ENCODE results near the gene DCAKD.

DCAKD gene

GRCh38 chr17:45016823-45017222 lies 34.6 kb downstream of the DCAKD start:
- peak; percentile 39 for DNase-seq (ENCODE audit: low read depth)
- TF ChIP-seq, protein P1, sequence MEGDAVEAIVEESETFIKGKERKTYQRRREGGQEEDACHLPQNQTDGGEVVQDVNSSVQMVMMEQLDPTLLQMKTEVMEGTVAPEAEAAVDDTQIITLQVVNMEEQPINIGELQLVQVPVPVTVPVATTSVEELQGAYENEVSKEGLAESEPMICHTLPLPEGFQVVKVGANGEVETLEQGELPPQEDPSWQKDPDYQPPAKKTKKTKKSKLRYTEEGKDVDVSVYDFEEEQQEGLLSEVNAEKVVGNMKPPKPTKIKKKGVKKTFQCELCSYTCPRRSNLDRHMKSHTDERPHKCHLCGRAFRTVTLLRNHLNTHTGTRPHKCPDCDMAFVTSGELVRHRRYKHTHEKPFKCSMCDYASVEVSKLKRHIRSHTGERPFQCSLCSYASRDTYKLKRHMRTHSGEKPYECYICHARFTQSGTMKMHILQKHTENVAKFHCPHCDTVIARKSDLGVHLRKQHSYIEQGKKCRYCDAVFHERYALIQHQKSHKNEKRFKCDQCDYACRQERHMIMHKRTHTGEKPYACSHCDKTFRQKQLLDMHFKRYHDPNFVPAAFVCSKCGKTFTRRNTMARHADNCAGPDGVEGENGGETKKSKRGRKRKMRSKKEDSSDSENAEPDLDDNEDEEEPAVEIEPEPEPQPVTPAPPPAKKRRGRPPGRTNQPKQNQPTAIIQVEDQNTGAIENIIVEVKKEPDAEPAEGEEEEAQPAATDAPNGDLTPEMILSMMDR (IDR thresholded peaks at IDR 0.05; ENCODE audit: low read depth, low read length) = peak; percentile 53
- no peak for TF ChIP-seq MYC (IDR thresholded peaks at IDR 0.05; ENCODE audit: low read depth, low read length)
- TF ChIP-seq, protein P2, sequence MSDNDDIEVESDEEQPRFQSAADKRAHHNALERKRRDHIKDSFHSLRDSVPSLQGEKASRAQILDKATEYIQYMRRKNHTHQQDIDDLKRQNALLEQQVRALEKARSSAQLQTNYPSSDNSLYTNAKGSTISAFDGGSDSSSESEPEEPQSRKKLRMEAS (IDR thresholded peaks at IDR 0.05; ENCODE audit: low read depth, low read length) = no peak
- H3K4me3 ChIP-seq (ENCODE audit: low read depth, low read length) = no peak overlapping the region

DNA sequence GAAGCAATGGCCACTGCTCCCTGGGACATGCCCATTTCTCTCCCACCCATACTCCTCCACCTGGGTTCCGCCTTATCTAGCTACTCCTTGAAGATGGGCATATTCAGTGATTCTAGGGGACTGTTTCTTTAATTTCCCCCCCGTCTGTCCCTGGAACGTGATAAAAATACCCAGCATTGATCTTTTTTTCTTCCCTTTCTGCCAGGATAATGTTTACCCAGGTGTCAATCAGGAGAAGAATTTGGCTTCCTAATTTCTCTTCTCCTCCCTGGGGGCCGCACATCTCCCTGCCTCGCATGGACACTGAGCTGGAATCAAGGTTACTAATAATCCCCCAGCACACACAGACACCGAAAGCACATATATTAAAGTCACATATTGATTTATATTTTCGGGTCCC lies 35.2 kb downstream of the DCAKD start:
- DNase-seq (ENCODE audit: low read depth) = no peak
- no peak overlapping the region for H3K4me3 ChIP-seq (ENCODE audit: low read depth, low read length)
- TF ChIP-seq, protein P2 (IDR thresholded peaks at IDR 0.05; ENCODE audit: low read depth, low read length) = no peak
- TF ChIP-seq, protein P1 (IDR thresholded peaks at IDR 0.05; ENCODE audit: low read depth, low read length) = no peak
- TF ChIP-seq POLR2A (IDR thresholded peaks at IDR 0.05; ENCODE audit: extremely low read depth, insufficient read length) (no peak), MYC (IDR thresholded peaks at IDR 0.05; ENCODE audit: low read depth, low read length) (no peak)

DNA sequence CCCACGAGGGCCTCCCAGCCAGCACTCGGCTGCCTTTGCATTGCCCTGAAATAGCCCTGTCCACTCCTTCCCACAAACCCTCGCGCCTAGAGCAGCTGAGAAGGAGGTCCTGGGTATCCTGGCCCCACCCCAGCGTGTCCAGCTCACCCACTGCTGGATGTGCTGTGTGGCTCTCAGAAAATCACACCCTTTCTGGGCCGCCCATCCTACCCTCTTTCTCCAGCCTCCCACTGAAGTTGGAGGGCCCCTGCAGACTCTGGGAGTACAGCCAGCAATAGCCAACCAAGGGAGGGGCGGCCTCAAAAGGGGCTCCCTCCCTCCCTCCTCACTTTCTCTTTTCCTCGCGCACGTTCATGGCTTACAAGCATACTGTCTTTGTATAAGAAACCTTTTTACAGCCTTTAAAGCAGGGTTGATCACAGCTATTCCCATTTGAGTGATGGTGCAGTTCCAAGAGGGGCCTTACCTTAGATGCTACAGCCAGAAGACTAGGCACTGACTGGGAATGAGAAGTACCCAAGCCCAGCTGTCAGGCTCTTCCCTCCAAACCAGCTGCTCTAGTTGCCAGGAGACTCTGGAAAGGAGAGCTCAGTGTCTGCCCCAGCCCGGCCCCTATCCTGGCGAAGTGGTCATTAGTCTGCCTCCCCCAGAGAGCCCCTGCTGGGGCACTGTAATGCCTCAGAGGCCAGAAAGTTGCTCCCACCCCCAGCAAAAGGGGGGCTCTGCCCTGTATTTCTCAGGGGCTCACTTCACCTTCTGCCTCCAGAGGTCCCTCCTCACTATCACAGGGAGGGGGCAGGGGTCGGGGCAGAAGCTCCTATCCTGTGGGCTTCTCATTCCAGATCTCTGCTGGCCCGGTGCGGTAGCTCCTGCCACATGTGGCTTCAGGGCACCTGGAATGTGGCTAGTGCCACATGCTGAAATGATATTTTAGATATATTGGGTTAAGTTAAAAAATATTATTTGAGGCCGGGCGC lies 38.1 kb downstream of the DCAKD start:
- no peak for DNase-seq (ENCODE audit: low read depth)
- TF ChIP-seq POLR2A (IDR thresholded peaks at IDR 0.05; ENCODE audit: extremely low read depth, insufficient read length) (no peak), MYC (IDR thresholded peaks at IDR 0.05; ENCODE audit: low read depth, low read length) (no peak)
- TF ChIP-seq, protein P1 (IDR thresholded peaks at IDR 0.05; ENCODE audit: low read depth, low read length) = no peak
- TF ChIP-seq, protein P2 (IDR thresholded peaks at IDR 0.05; ENCODE audit: low read depth, low read length) = no peak
- H3K4me3 ChIP-seq (ENCODE audit: low read depth, low read length) = no peak overlapping the region

- H3K4me3 ChIP-seq (ENCODE audit: low read depth, low read length) = no peak overlapping the region
- TF ChIP-seq POLR2A (IDR thresholded peaks at IDR 0.05; ENCODE audit: extremely low read depth, insufficient read length) = no peak
- TF ChIP-seq, protein P2 (IDR thresholded peaks at IDR 0.05; ENCODE audit: low read depth, low read length) = no peak
- TF ChIP-seq MYC (IDR thresholded peaks at IDR 0.05; ENCODE audit: low read depth, low read length) = no peak
- TF ChIP-seq, protein P1 (IDR thresholded peaks at IDR 0.05; ENCODE audit: low read depth, low read length) = no peak
- DNase-seq (ENCODE audit: low read depth) = no peak
Measured at GRCh38 chr17:45011767-45012166, 39.7 kb downstream of the DCAKD start.

- H3K4me3 ChIP-seq (ENCODE audit: low read depth, low read length) = no peak overlapping the region
- TF ChIP-seq, protein P2 (IDR thresholded peaks at IDR 0.05; ENCODE audit: low read depth, low read length) = no peak
- no peak for TF ChIP-seq MYC (IDR thresholded peaks at IDR 0.05; ENCODE audit: low read depth, low read length)
- TF ChIP-seq POLR2A (IDR thresholded peaks at IDR 0.05; ENCODE audit: extremely low read depth, insufficient read length) = no peak
- TF ChIP-seq, protein P1 (IDR thresholded peaks at IDR 0.05; ENCODE audit: low read depth, low read length) = no peak
- DNase-seq (ENCODE audit: low read depth) = no peak
Measured at GRCh38 chr17:45009676-45010467, 41.6 kb downstream of the DCAKD start.

Data from NB4 (cell line).